HCT116 (cell line): ENCODE results near the gene IFITM5. TPM values are rescaled to one million over a fixed set of nuclear protein-coding genes. Genes with fewer than 3 reads are reported as not detected.

Experiments used
- ATAC-seq: fragments of 200-7000 bp; cut with Tn5 transposase; 2 replicates; pipeline ENCODE4 v1.9.1; 2020; ENCODE audit warnings: mild to moderate bottlenecking, moderate library complexity
- BruUV-seq: library from RNA; stranded (reverse); fragments of 400-500 nt; replicated peaks from 2 replicates; lab custom pipeline; 2021; lab: Mats Ljungman, UMichigan
- CTCF ChIA-PET: fragments of 300-600 bp; sonication (Branson Sonifier 250); formaldehyde crosslinking; loops from one replicate; lab custom pipeline; 2021; ENCODE audit warnings: antibody characterized with exemption; lab: Charles Lee
- POLR2A ChIA-PET: fragments of 300-600, 350-600 bp; sonication (Branson Sonifier 250); formaldehyde crosslinking; loops from one replicate; lab custom pipeline; 2021; ENCODE audit warnings: antibody characterized with exemption; lab: Charles Lee
- RAD21 ChIA-PET, 2 experiments: fragments of 300-600 bp; sonication (Branson Sonifier 250); formaldehyde crosslinking; loops; one replicate each; lab custom pipeline; 2023; ENCODE audit warnings: low total read pairs in 2 of 2; ENCODE audit not compliant: uncharacterized antibody in 2 of 2, unreplicated experiment in 2 of 2, low non-redundant PET in 1 of 2; lab: Charles Lee
- DNase-seq: peaks from one replicate; pipeline ENCODE4 v3.0.0-alpha.2; 2010; ENCODE audit warnings: low read depth, low spot score
- H2AFZ ChIP-seq: fragments of 200-600 bp; shearing (Covaris generic), sonication (generic); 2 replicates; pipeline ENCODE4 v1.6.1; 2017; ENCODE audit warnings: low read depth, mixed run types, mixed read lengths, antibody characterized with exemption, low read length; ENCODE audit not compliant: poor library complexity, severe bottlenecking
- H3K27ac ChIP-seq: 2 replicates; pipeline ENCODE4 v1.5.1; 2012; ENCODE audit warnings: low read depth, low read length
- H3K27me3 ChIP-seq: fragments of 200-600 bp; sonication (generic); 2 replicates; pipeline ENCODE4 v1.6.1; 2016; ENCODE audit warnings: mixed run types, low read length, mixed read lengths; ENCODE audit not compliant: insufficient read depth
- H3K36me3 ChIP-seq, 2 experiments: fragments of 200-500 bp in 1 of 2; fragments of 200-600 bp in 1 of 2; sonication (Bioruptor generic) in 1 of 2; sonication (generic) in 1 of 2; 2 replicates each; pipeline versions ENCODE4 v1.5.1 to v1.6.1; 2014 to 2016; ENCODE audit warnings: low read length in 2 of 2, inconsistent platforms in 1 of 2, mixed read lengths in 1 of 2, mixed run types in 1 of 2; ENCODE audit not compliant: insufficient read depth in 2 of 2, control insufficient read depth in 1 of 2
- H3K4me1 ChIP-seq, 2 experiments: fragments of 200-600 bp in 1 of 2; sonication (generic) in 1 of 2; 2 replicates each; pipeline versions ENCODE4 v1.5.1 to v1.6.1; 2012 to 2017; ENCODE audit warnings: low read length in 2 of 2, inconsistent platforms in 1 of 2, mild to moderate bottlenecking in 1 of 2, mixed read lengths in 1 of 2, mixed run types in 1 of 2, moderate library complexity in 1 of 2; ENCODE audit not compliant: insufficient read depth in 2 of 2, control insufficient read depth in 1 of 2
- H3K4me2 ChIP-seq: fragments of 200-600 bp; sonication (generic); 2 replicates; pipeline ENCODE4 v1.6.1; 2017; ENCODE audit warnings: mixed run types, low read length, mixed read lengths
- H3K4me3 ChIP-seq, 2 experiments: fragments of 200-600 bp in 1 of 2; sonication (generic) in 1 of 2; replicated peaks in 1 of 2; 2 replicates each; pipeline ENCODE4 v1.5.1; 2011 to 2016; ENCODE audit warnings: low read length in 2 of 2, control low read depth in 1 of 2, low read depth in 1 of 2, mild to moderate bottlenecking in 1 of 2, mixed read lengths in 1 of 2, mixed run types in 1 of 2
- H3K79me2 ChIP-seq: fragments of 200-600 bp; sonication (generic); 2 replicates; pipeline ENCODE4 v1.6.1; 2017; ENCODE audit warnings: mild to moderate bottlenecking, mixed run types, low read length, moderate library complexity, mixed read lengths; ENCODE audit not compliant: insufficient read depth
- H3K9ac ChIP-seq: fragments of 200-600 bp; sonication (generic); 2 replicates; pipeline ENCODE4 v1.6.1; 2016; ENCODE audit warnings: low read length, mixed read lengths
- H3K9me2 ChIP-seq: fragments of 200-600 bp; sonication (generic), shearing (Covaris generic); 2 replicates; pipeline ENCODE4 v1.6.1; 2017; ENCODE audit warnings: mixed run types, mild to moderate bottlenecking, moderate library complexity; ENCODE audit not compliant: insufficient read depth
- H3K9me3 ChIP-seq, 2 experiments: fragments of 200-500 bp in 1 of 2; fragments of 200-600 bp in 1 of 2; sonication (Bioruptor generic) in 1 of 2; sonication (generic) in 1 of 2; 2 replicates each; pipeline ENCODE4 v1.6.1; 2014 to 2017; ENCODE audit warnings: low read length in 2 of 2, mixed read lengths in 2 of 2, inconsistent platforms in 1 of 2, low read depth in 1 of 2, mild to moderate bottlenecking in 1 of 2, mixed run types in 1 of 2, moderate library complexity in 1 of 2; ENCODE audit not compliant: control insufficient read depth in 1 of 2, insufficient read depth in 1 of 2
- H4K20me1 ChIP-seq: fragments of 200-600 bp; sonication (generic), shearing (Covaris generic); 2 replicates; pipeline ENCODE4 v1.6.1; 2017; ENCODE audit warnings: mixed run types, mild to moderate bottlenecking, moderate library complexity; ENCODE audit not compliant: insufficient read depth
- ATF3 ChIP-seq: IDR thresholded peaks from 2 replicates; pipeline ENCODE4 v1.6.1; 2012
- CEBPB ChIP-seq: IDR thresholded peaks from 2 replicates; pipeline ENCODE4 v1.6.1; 2012; ENCODE audit warnings: low read depth
- CTCF ChIP-seq, 3 experiments: fragments of 200-600 bp in 1 of 3; sonication (generic) in 1 of 3; IDR thresholded peaks in 2 of 3; conservative IDR thresholded peaks in 1 of 3; 2 replicates each; pipeline ENCODE4 v1.5.1; 2012 to 2017; ENCODE audit warnings: low read depth in 2 of 3, low read length in 2 of 3, antibody characterized with exemption in 1 of 3, borderline replicate concordance in 1 of 3, control low read depth in 1 of 3, mild to moderate bottlenecking in 1 of 3, mixed read lengths in 1 of 3, mixed run types in 1 of 3, moderate library complexity in 1 of 3; ENCODE audit not compliant: insufficient read depth in 1 of 3
- EGR1 ChIP-seq: IDR thresholded peaks from 2 replicates; pipeline ENCODE4 v1.6.1; 2012; ENCODE audit warnings: low read depth
- ELF1 ChIP-seq: IDR thresholded peaks from 2 replicates; pipeline ENCODE4 v1.6.1; 2012; ENCODE audit warnings: low read depth, borderline replicate concordance
- FOSL1 ChIP-seq: IDR thresholded peaks from 2 replicates; pipeline ENCODE4 v1.6.1; 2012; ENCODE audit warnings: low read depth
- SP1 ChIP-seq: IDR thresholded peaks from 2 replicates; pipeline ENCODE4 v1.6.1; 2012; ENCODE audit warnings: low read depth
- ZFX ChIP-seq: fragments of 450-650 bp; IDR thresholded peaks from 2 replicates; pipeline ENCODE4 v1.6.1; 2017
- ZNF274 ChIP-seq: fragments of 200-500 bp; sonication (Bioruptor generic); IDR thresholded peaks from 2 replicates; pipeline ENCODE4 v1.6.1; 2014; ENCODE audit warnings: mild to moderate bottlenecking, low read depth, low read length, inconsistent platforms
- intact Hi-C: fragments of 100-400 bp; cut with micrococcal nuclease; formaldehyde crosslinking; loops from 2 replicates; pipeline ENCODE4 v1.10.0; 2022
- total RNA-seq: library from RNA; stranded (reverse); gene quantifications from one replicate; pipeline ENCODE4 v1.2.1, GENCODE V29; 2021; ENCODE audit not compliant: unreplicated experiment

IFITM5 gene
- total RNA-seq, 1 experiment from 2014 or later = not detected

- H3K9ac ChIP-seq = no peak overlapping the region
- POLR2A ChIA-PET = no interaction called here
- H3K79me2 ChIP-seq = no peaks in the 10 kb centered on the region
- TF ChIP-seq CEBPB (no peak), ELF1 (no peak), ZFX (no peak), ATF3 (no peak), CTCF (IDR thresholded peaks at IDR 0.05 in 2 of 3, conservative IDR thresholded peaks at IDR 0.05 in 1 of 3; ENCODE audit: borderline replicate concordance in 1 of 3, insufficient read depth in 1 of 3, low read depth in 2 of 3, low read length in 2 of 3) (no peak), FOSL1 (no peak), SP1 (no peak), ZNF274 (no peak), EGR1 (no peak)
- DNase-seq = no peak
- H3K9me2 ChIP-seq = no peaks in the 10 kb centered on the region
- H3K4me3 ChIP-seq = no peak overlapping the region
- peaks cover 51 to 57% of the 10 kb centered on the region in 2 experiments for H3K36me3 ChIP-seq
- no peak overlapping the region for H2AFZ ChIP-seq
- ATAC-seq = no peak
- no peaks in the 10 kb centered on the region for H3K4me1 ChIP-seq
- BruUV-seq = no TSS peak
- H3K27me3 ChIP-seq = no peaks in the 10 kb centered on the region
- H3K4me2 ChIP-seq = no peak overlapping the region
- intact Hi-C loops = no loop called here
- no peaks in the 10 kb centered on the region for H4K20me1 ChIP-seq
- no peak overlapping the region for H3K27ac ChIP-seq
- no peaks in the 10 kb centered on the region for H3K9me3 ChIP-seq
- RAD21 ChIA-PET = no interaction called here
- CTCF ChIA-PET = interaction anchor here (0.7 to 1.7 kb wide), 5 partner anchors 14 to 196 kb away, joined by 3 to 10 read pairs (median 3); partner anchors contain the start of gene PSMD13
Measured at GRCh38 chr11:251550-251949, 47.8 kb downstream of the IFITM5 start.
